AG04450 (cell line): ENCODE data around the gene SV2C. TPM values are rescaled to one million over a fixed set of nuclear protein-coding genes. Genes with fewer than 3 reads are reported as not detected.

ENCODE experiments used
- CTCF ChIA-PET: fragments of 300-600, 350-600 bp; formaldehyde crosslinking; extraction: SDS; loops from one replicate; lab custom pipeline; 2022; ENCODE audit warnings: antibody characterized with exemption, inconsistent platforms; lab: Charles Lee
- POLR2A ChIA-PET: fragments of 350-600 bp; formaldehyde crosslinking; extraction: SDS; loops from one replicate; lab custom pipeline; 2021; ENCODE audit warnings: antibody characterized with exemption, inconsistent platforms; lab: Yijun Ruan, JAX
- DNase-seq: peaks from one replicate; pipeline ENCODE4 v3.0.0-alpha.2; 2011; ENCODE audit warnings: low read depth, low spot score
- H3K27ac ChIP-seq: one replicate; pipeline ENCODE4 v1.5.1; 2012; ENCODE audit warnings: low read depth, low read length, control low read depth
- H3K27me3 ChIP-seq: one replicate; pipeline ENCODE4 v1.6.0; 2012; ENCODE audit warnings: low read length; ENCODE audit not compliant: control insufficient read depth, insufficient read depth
- H3K4me3 ChIP-seq: 2 replicates; pipeline ENCODE4 v1.5.1; 2011; ENCODE audit warnings: mild to moderate bottlenecking, low read depth, low read length, control low read depth
- H3K9me3 ChIP-seq: 2 replicates; pipeline ENCODE4 v1.5.1; 2012; ENCODE audit warnings: low read length; ENCODE audit not compliant: control insufficient read depth, insufficient read depth
- polyA plus RNA-seq: library from polyadenylated mRNA; depleted of rRNA; stranded (reverse); fragments of >200 nt; gene quantifications from 2 replicates; pipeline ENCODE4 v1.2.3, GENCODE V29; 2011
- TF ChIP-seq, protein P1 (sequence below): IDR thresholded peaks from 2 replicates; pipeline ENCODE4 v1.5.1; 2011; ENCODE audit warnings: low read depth, low read length, control low read depth, inconsistent platforms

The SV2C gene
- polyA plus RNA-seq, 1 experiment: not detected

DNA sequence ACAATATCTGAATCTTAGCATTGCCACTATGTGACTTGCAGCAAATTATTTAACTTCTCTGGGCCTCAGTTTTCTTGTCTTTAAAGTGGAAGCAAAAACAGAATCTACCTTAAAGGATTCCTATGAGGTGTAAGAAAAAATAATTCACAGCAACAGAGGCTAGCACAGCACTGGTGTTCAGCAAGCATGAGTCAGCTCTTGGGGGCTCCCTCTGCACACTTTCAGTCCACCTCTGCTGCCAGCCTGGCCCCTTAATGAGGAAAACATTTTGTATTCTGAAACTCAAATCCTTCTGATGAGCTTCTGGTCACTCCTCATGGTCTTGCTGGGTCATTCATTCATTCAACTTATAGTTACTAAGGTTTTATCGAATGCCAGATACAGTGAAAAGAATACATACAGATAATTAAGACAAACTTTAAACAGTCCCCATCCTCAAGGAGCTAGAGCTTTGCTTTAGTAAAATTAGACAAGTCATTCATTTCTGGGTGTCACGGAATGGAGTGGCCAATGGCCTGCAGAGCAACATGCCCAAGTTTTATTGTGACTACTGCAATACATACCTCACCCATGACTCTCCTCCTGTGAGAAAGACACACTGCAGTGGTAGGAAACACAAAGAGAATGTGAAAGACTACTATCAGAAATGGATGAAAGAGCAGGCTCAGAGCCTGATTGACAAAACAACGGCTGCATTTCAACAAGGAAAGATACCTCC is 293.1 kb downstream of the SV2C start:
- no peak overlapping the region for H3K27ac ChIP-seq
- CTCF ChIA-PET: interaction anchor here (0.6 to 0.7 kb wide), 2 partner anchors 207 to 489 kb away, joined by 3 to 4 read pairs; no protein-coding TSS in a partner anchor
- no peaks in the 10 kb centered on the region for H3K9me3 ChIP-seq
- no peak for DNase-seq
- POLR2A ChIA-PET: no interaction called here
- no peak overlapping the region for H3K4me3 ChIP-seq
- H3K27me3 ChIP-seq: no peaks in the 10 kb centered on the region
- TF ChIP-seq, protein P1, sequence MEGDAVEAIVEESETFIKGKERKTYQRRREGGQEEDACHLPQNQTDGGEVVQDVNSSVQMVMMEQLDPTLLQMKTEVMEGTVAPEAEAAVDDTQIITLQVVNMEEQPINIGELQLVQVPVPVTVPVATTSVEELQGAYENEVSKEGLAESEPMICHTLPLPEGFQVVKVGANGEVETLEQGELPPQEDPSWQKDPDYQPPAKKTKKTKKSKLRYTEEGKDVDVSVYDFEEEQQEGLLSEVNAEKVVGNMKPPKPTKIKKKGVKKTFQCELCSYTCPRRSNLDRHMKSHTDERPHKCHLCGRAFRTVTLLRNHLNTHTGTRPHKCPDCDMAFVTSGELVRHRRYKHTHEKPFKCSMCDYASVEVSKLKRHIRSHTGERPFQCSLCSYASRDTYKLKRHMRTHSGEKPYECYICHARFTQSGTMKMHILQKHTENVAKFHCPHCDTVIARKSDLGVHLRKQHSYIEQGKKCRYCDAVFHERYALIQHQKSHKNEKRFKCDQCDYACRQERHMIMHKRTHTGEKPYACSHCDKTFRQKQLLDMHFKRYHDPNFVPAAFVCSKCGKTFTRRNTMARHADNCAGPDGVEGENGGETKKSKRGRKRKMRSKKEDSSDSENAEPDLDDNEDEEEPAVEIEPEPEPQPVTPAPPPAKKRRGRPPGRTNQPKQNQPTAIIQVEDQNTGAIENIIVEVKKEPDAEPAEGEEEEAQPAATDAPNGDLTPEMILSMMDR: no peak

DNA sequence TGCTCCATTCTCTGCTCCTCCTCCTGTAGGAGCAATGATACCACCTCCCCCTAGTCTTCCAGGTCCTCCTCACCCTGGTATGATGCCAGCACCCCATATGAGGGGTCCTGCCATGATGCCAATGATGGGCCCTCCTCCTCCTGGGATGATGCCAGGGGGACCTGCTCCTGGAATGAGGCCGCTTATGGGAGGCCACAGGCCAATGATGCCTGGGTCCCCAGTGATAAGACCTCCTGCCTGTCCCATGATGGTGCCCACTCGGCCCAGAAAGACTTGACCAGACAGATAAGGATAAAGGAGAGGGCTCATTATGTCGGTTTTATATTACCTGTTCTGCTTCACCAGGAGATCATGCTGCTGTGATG is 293.7 kb downstream of the SV2C start:
- TF ChIP-seq, protein P1: no peak
- Histone ChIP-seq H3K9me3 (no peaks in the 10 kb centered on the region), H3K27me3 (no peaks in the 10 kb centered on the region), H3K27ac (no peak overlapping the region), H3K4me3 (no peak overlapping the region)
- CTCF ChIA-PET: interaction anchor here (0.7 kb wide), 1 partner anchor 488 kb away, joined by 3 read pairs; no protein-coding TSS in a partner anchor
- no peak for DNase-seq
- POLR2A ChIA-PET: no interaction called here

DNA sequence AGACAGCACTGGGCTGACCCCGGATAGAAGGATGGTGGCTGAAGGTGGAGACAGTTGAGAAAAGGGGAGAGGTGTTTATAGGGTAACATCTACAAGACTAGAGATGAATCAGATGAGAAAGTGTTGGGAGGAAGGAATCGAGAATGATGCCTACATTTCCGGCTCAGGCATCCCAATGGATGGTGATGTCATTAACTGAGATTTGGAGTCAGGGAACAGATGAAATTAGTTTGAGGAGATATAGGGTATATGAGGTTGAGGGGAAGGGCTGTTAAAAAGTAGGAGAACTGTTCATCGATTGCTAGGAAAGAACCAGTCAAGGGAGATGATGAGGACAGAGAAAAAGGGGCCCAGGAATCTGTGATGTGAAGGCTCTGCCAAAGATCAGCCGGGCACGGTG is 295.2 kb downstream of the SV2C start:
- DNase-seq: no peak
- Histone ChIP-seq H3K4me3 (no peak overlapping the region), H3K27ac (no peak overlapping the region), H3K9me3 (no peaks in the 10 kb centered on the region), H3K27me3 (no peaks in the 10 kb centered on the region)
- ChIA-PET POLR2A (interaction anchor here (0.6 kb wide), 1 partner anchor 10 kb away, joined by 3 read pairs; no protein-coding TSS in a partner anchor), CTCF (no interaction called here)
- TF ChIP-seq, protein P1: no peak

DNA sequence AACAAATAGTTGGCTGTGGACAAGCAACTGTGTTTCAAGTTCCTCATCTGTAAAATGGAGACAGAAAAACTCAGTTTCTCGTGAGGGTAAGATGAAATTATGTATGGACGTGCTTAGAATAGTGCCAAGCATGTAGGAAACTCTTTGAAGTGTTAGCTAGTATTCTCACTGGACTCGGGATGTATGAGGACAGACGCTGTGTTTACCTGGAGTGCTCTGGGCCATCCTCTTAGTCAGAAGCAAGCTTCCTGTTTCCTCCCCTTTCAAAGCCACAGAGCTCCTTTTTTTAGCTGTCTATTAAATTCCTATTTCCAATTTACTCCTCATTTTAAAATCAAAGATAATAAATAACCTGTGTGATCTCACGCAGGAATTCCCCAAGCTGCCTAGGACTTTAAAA is 296.1 kb downstream of the SV2C start:
- no peak for DNase-seq
- CTCF ChIA-PET: interaction anchor here (1.0 kb wide), 1 partner anchor 24 kb away, joined by 4 read pairs; the partner anchor contains the start of gene IQGAP2
- TF ChIP-seq, protein P1: no peak

DNA sequence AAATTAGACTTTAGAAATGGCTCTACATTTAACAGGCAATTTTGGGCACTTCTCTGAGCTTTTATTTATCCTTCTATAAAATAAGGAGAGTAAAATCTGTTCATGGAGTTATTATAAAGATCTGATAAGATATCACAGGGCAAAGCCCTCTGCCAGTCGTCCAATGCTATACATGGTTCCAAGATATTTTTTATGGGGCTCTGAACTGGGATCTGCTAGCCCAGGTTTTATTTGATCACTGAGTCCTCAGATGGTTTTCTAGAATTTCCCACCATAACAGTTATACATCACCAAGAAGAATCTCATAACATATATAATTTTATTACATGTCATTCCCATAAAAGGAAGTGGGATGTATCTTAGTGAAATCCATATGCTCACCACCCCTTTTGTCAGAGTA is 296.7 kb downstream of the SV2C start:
- Histone ChIP-seq H3K4me3 (no peak overlapping the region), H3K9me3 (no peaks in the 10 kb centered on the region), H3K27me3 (peaks cover 2% of the 10 kb centered on the region), H3K27ac (no peak overlapping the region)
- TF ChIP-seq, protein P1: no peak
- ChIA-PET POLR2A (interaction anchor here (0.6 kb wide), 1 partner anchor 458 kb away, joined by 9 read pairs; no protein-coding TSS in a partner anchor), CTCF (interaction anchor here (1.0 kb wide), 1 partner anchor 23 kb away, joined by 4 read pairs; the partner anchor contains the start of gene IQGAP2)
- DNase-seq: no peak

More for the DNA sequence above, 296.1 kb downstream of the SV2C start:
- Histone ChIP-seq H3K9me3 (no peaks in the 10 kb centered on the region), H3K4me3 (no peak overlapping the region), H3K27me3 (peaks cover 2% of the 10 kb centered on the region), H3K27ac (no peak overlapping the region)
- POLR2A ChIA-PET: interaction anchor here (0.6 kb wide), 1 partner anchor 458 kb away, joined by 9 read pairs; no protein-coding TSS in a partner anchor
